Measurements from ENCODE around the gene CSTB. TPM values are rescaled to one million over a fixed set of nuclear protein-coding genes. Genes with fewer than 3 reads are reported as not detected.

Gene CSTB
- total RNA-seq, result 6.3 TPM

GRCh38 chr21:43775795-43776430 is at the start of gene CSTB:
TSS of gene CSTB (minus strand) at chr21:43776308. CDS start at chr21:43776269, 39 bp downstream.

GRCh38 chr21:43789276-43790009 is 13.3 kb upstream of the CSTB start, which contains the start of gene RRP1:
TSS of gene RRP1 (plus strand) at chr21:43789577. CDS start at chr21:43789630, 53 bp downstream.

Other genes starting within 250 kb of the CSTB start
- 2.9 TPM for gene HSF2BP, start 116.8 kb downstream of the CSTB start, total RNA-seq
- 29.2 TPM for gene RRP1B, start 116.7 kb downstream of the CSTB start, total RNA-seq
- 67.3 TPM for gene PDXK, start 57.2 kb downstream of the CSTB start, total RNA-seq
- gene RRP1, start 13.3 kb upstream of the CSTB start, total RNA-seq, result 24.2 TPM
- gene AGPAT3, start 88.9 kb upstream of the CSTB start, total RNA-seq, result 74.8 TPM
- gene TRAPPC10, start 236.0 kb upstream of the CSTB start, total RNA-seq, result 33.6 TPM